KMS-11 (cell line): ENCODE measurements around the gene ANKRD62.
"Not testable (repeated sequence)": the region's sequence is repeated elsewhere in the genome, so short reads cannot be mapped to it uniquely, and the experiment has no call there.

ENCODE experiments used
- H2AFZ ChIP-seq: fragments of 200-600 bp; sonication (generic); 2 replicates; pipeline ENCODE4 v1.6.1; 2016; ENCODE audit warnings: antibody characterized with exemption, mixed run types, low read depth
- H3K27ac ChIP-seq: fragments of 200-600 bp; sonication (generic); 2 replicates; pipeline ENCODE4 v1.6.1; 2016; ENCODE audit warnings: mild to moderate bottlenecking, mixed run types
- H3K27me3 ChIP-seq: fragments of 200-600 bp; sonication (generic); 2 replicates; pipeline ENCODE4 v1.6.1; 2017; ENCODE audit warnings: mild to moderate bottlenecking, low read depth, mixed run types, moderate library complexity; ENCODE audit not compliant: insufficient read depth
- H3K36me3 ChIP-seq: fragments of 200-600 bp; sonication (generic); 2 replicates; pipeline ENCODE4 v1.6.1; 2017; ENCODE audit warnings: mild to moderate bottlenecking, mixed run types; ENCODE audit not compliant: insufficient read depth
- H3K4me1 ChIP-seq: fragments of 200-600 bp; sonication (generic); 2 replicates; pipeline ENCODE4 v1.6.1; 2016; ENCODE audit warnings: mild to moderate bottlenecking, low read depth, mixed run types; ENCODE audit not compliant: poor library complexity, severe bottlenecking
- H3K4me2 ChIP-seq: fragments of 200-600 bp; sonication (generic); 2 replicates; pipeline ENCODE4 v1.7.0; 2016; ENCODE audit warnings: mild to moderate bottlenecking, mixed run types
- H3K4me3 ChIP-seq: fragments of 200-600 bp; sonication (generic); IDR thresholded peaks from 2 replicates; pipeline ENCODE4 v1.6.1; 2017; ENCODE audit warnings: low read depth, low read length, mixed read lengths; ENCODE audit not compliant: insufficient read depth
- H3K79me2 ChIP-seq: fragments of 200-600 bp; sonication (generic); 2 replicates; pipeline ENCODE4 v1.6.1; 2016; ENCODE audit warnings: low read depth, mixed run types; ENCODE audit not compliant: insufficient read depth
- H3K9ac ChIP-seq: fragments of 200-600 bp; sonication (generic); 2 replicates; pipeline ENCODE4 v1.6.1; 2016; ENCODE audit warnings: mild to moderate bottlenecking, mixed run types
- H4K20me1 ChIP-seq: fragments of 200-600 bp; sonication (generic); 2 replicates; pipeline ENCODE4 v1.6.1; 2016; ENCODE audit warnings: mild to moderate bottlenecking, mixed run types; ENCODE audit not compliant: insufficient read depth
- TF ChIP-seq, protein P1 (sequence below): fragments of 200-600 bp; sonication (generic); conservative IDR thresholded peaks from 2 replicates; pipeline ENCODE4 v1.6.1; 2017; ENCODE audit warnings: low read depth, mild to moderate bottlenecking, antibody characterized with exemption, low read length, moderate library complexity, mixed read lengths

ANKRD62 gene

DNA sequence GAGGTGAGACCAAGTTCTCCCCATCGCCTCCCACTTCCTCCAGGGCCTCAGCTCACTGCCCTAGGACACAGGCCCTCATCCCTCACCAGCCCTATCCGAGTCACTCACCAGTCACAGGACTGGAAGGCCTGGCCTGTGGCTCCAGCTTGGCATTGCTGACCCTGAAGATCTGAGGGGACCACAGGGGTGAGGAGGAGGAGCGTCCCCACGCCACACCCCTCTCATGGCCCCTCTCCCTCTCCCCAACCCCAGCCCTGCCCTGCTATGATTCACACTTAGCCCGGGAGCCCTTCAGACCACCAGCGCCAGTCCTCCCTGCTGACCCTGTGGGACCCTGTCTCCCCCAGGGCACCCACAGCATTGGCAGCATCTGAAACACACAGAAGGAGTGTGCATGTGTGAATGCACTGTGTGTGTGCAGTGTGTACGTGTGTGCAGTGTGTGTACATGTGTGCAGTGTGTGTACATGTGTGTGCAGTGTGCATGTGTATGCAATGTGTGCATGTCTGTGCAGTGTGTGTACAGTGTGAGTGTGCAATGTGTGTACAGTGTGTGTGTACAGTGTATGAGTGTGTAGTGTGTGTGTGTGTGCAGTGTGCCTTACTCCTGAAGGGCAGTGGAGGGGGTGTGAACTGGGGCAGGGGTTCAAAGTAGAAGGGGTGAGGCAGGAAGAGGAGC lies 29.4 kb upstream of the ANKRD62 start:
- TF ChIP-seq, protein P1, sequence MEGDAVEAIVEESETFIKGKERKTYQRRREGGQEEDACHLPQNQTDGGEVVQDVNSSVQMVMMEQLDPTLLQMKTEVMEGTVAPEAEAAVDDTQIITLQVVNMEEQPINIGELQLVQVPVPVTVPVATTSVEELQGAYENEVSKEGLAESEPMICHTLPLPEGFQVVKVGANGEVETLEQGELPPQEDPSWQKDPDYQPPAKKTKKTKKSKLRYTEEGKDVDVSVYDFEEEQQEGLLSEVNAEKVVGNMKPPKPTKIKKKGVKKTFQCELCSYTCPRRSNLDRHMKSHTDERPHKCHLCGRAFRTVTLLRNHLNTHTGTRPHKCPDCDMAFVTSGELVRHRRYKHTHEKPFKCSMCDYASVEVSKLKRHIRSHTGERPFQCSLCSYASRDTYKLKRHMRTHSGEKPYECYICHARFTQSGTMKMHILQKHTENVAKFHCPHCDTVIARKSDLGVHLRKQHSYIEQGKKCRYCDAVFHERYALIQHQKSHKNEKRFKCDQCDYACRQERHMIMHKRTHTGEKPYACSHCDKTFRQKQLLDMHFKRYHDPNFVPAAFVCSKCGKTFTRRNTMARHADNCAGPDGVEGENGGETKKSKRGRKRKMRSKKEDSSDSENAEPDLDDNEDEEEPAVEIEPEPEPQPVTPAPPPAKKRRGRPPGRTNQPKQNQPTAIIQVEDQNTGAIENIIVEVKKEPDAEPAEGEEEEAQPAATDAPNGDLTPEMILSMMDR, result no peak
- no peaks in the 10 kb centered on the region for H3K79me2 ChIP-seq
- no peaks in the 10 kb centered on the region for H3K36me3 ChIP-seq
- no peak overlapping the region for H3K9ac ChIP-seq
- no peak overlapping the region for H3K4me2 ChIP-seq
- H3K27me3 ChIP-seq, result no peaks in the 10 kb centered on the region
- no peaks in the 10 kb centered on the region for H4K20me1 ChIP-seq
- no peak overlapping the region for H3K27ac ChIP-seq
- no peaks in the 10 kb centered on the region for H3K4me1 ChIP-seq
- no peak overlapping the region for H3K4me3 ChIP-seq
- H2AFZ ChIP-seq, result no peak overlapping the region

DNA sequence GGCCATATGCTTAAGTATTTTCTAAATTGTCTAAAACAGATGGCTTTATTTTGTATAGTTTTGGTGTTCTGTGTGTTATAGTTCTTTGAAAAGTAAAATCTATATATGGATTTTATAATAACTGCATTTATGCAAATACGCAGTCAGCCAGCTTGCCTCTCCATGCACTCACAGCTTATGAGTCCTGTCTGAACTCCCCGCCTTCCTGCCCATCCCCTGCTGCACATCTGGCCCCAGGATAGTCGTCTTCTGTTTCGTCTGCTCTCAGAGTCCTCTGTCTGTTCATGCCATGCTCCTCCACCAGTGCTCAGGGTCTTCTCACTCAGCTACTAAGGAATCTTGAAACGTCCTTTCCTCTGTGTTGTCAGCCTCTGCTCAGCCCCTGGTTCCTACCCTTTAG lies 28.2 kb upstream of the ANKRD62 start:
- H3K79me2 ChIP-seq, result no peaks in the 10 kb centered on the region
- no peak overlapping the region for H3K9ac ChIP-seq
- no peak overlapping the region for H3K27ac ChIP-seq
- no peaks in the 10 kb centered on the region for H4K20me1 ChIP-seq
- no peak overlapping the region for H2AFZ ChIP-seq
- no peaks in the 10 kb centered on the region for H3K36me3 ChIP-seq
- H3K4me1 ChIP-seq, result no peaks in the 10 kb centered on the region
- no peaks in the 10 kb centered on the region for H3K27me3 ChIP-seq
- H3K4me2 ChIP-seq, result no peak overlapping the region
- no peak overlapping the region for H3K4me3 ChIP-seq
- TF ChIP-seq, protein P1, result no peak

DNA sequence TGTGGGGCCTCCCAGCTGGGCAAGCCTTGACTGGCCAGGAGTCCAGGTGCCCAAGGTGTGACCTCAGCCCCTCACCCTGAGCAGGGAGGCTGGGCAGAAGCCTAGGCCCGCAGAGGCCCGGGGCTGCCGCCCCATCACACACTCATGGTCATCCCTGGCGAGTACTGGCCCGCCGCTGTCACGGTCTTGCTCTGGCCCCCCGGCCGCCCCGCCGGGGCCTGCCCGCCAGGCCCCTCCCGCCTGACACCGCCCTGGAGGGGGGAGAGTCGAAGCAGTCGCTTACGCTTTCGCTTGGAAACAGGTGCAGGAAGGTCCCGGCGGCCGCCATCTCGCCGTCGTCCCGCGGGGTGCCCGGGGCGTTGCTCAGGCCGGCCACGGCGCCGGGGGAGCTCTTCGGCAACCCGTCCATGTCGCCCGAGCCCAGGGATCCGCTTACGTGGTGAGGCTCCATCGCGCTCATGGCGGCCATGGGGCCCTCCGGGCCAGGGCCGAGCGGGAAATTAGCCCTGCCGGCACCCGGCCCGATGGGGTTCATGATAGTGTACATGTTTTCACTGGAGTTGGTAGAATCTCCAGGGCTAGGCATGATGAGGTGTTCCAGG lies 26.6 kb upstream of the ANKRD62 start:
- no peaks in the 10 kb centered on the region for H3K36me3 ChIP-seq
- no peak overlapping the region for H3K4me2 ChIP-seq
- no peaks in the 10 kb centered on the region for H4K20me1 ChIP-seq
- no peaks in the 10 kb centered on the region for H3K4me1 ChIP-seq
- H2AFZ ChIP-seq, result no peak overlapping the region
- no peak overlapping the region for H3K9ac ChIP-seq
- TF ChIP-seq, protein P1, result no peak
- no peaks in the 10 kb centered on the region for H3K79me2 ChIP-seq
- H3K27ac ChIP-seq, result no peak overlapping the region
- H3K4me3 ChIP-seq, result no peak overlapping the region
- H3K27me3 ChIP-seq, result no peaks in the 10 kb centered on the region

DNA sequence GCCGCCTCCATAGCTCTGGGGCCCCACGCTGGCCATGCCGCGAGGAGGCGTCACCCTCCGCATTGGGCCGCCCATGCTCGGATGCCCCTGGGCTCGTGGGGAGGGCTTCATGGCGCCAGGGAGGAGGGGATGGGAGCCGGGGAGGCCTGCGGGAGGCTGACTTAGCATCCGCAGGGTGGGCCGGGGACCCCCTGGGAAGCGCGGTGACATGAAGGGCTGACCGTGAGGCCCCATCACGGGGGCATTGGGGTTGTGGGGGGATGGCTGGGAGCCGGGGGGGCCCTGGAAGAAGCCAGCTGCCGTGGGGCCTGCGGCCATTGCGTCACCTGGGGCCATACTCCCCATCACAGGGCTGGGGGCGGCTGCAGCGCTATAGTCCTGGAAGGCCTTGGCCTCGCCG lies 26.0 kb upstream of the ANKRD62 start:
- TF ChIP-seq, protein P1, result no peak
- no peak overlapping the region for H3K4me2 ChIP-seq
- no peak overlapping the region for H3K27ac ChIP-seq
- H3K4me3 ChIP-seq, result no peak overlapping the region
- H3K36me3 ChIP-seq, result no peaks in the 10 kb centered on the region
- H3K27me3 ChIP-seq, result no peaks in the 10 kb centered on the region
- no peaks in the 10 kb centered on the region for H4K20me1 ChIP-seq
- no peaks in the 10 kb centered on the region for H3K79me2 ChIP-seq
- no peaks in the 10 kb centered on the region for H3K4me1 ChIP-seq
- no peak overlapping the region for H2AFZ ChIP-seq
- H3K9ac ChIP-seq, result no peak overlapping the region

DNA sequence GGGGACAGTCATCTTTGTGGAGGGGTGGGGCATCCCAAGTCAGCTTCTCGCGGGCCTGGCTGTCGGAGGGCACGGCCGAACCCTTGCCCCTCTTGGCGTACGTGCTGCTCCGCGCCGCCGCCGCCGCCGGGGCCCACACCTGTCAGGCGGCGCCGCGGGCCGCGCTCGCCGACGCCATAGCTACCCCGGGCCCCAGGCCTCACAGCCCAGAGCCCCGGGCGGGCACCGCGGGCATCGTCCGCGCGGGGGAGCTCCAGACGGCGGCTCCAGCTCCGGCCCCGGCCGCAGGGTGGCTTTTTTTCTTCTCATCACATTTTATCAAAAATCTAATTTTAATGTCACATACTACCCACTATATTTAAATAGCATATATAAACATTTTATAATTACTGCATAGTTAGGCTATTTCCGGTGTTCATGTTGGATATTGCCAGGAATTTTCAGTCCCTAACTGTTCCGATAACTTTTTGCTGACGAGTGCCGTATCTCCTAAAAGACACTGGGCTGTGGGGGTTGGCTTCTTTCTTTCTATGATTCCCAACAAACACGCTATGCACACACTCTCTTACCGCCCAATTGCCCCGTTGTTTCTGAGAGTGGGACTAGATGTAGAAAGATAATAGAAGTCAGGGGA lies 25.2 kb upstream of the ANKRD62 start:
- not testable (repeated sequence) for H3K4me1 ChIP-seq, H2AFZ ChIP-seq, H4K20me1 ChIP-seq, H3K4me2 ChIP-seq, H3K27ac ChIP-seq, H3K79me2 ChIP-seq, H3K27me3 ChIP-seq, H3K36me3 ChIP-seq, H3K4me3 ChIP-seq, H3K9ac ChIP-seq
